NCI-H146 (cell line): ENCODE data around the gene PNLDC1.
"Not testable (repeated sequence)": the region's sequence is repeated elsewhere in the genome, so short reads cannot be mapped to it uniquely, and the experiment has no call there.

ENCODE experiments used
- DNase-seq: peaks from one replicate; lab custom pipeline; 2025; lab: John Stamatoyannopoulos, UW

The PNLDC1 gene

DNA sequence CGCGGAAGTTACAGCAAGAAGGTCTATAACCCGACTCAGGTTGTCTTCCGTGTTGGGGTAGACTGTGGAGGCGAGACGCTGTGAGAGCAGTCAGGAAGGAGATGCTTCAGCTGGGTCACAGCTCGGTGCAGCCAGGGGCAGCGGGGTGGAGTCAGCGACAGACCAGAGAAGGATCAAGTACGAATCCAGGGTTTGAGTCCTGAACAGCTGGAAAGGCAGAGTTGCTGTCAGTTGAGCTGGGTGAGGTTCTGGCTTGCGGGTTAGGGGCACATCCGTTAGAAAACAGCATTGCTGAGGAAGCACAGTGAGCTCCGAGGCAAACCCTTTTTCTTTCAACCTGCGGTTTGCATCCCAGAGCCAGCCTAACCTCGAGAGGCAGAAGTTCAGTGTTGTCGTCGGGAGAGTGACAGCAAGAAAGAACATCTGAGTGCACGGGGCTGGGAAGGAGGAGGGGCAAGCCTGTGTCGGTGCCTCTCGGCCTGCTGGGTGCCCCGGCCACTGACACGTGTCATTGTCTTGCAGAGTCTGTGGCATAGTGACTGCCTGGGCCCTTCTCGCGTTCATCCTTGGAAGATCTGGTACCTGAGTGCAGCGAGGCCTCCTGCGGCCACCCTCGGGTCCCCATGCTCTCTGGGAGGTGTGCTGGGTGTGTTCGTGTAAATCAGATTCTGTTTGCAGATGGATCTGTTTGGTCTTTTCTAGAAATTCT, 20.0 kb downstream of the PNLDC1 start:
- peak; percentile 35 for DNase-seq

DNA sequence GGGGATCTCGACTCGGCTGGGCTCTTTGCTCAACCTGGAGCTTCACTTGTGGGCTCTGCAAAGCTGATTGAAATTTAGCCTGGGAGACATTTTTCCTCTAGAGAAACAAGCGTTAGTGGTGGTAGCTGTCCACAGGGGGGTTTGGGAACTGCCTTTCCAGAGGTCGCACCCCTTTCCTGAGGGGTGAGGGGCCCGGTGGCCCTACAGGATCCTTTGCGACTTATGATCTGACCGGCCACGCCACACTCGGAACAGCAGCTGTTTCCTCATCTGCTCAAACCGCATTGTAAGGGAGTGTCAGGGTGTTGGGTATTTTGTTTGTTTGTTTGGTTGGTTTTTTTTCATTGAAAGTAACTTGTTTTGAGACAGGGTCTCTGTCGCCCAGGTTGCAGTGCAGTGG, 21.0 kb downstream of the PNLDC1 start:
- no peak for DNase-seq

GRCh38 chr6:159821726-159822125, 21.6 kb downstream of the PNLDC1 start:
- no peak for DNase-seq

- no peak for DNase-seq
Observed at GRCh38 chr6:159823953-159824352, 23.9 kb downstream of the PNLDC1 start.

DNA sequence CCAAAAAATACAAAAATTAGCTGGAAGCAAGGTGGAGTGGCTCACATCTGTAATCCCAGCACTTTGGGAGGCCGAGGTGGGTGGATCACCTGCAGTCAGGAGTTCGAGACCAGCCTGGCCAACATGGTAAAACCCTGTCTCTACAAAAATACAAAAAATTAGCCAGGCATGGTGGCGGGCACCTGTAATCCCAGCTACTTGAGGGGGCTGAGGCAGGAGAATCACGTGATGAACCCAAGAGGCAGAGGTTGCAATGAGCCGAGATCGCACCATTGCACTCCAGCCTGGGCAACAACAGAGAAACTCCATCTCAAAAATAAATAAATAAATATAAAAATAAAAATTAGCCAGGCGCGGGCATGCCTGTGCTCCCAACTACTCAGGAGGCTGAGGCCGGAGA, 24.6 kb downstream of the PNLDC1 start:
- not testable (repeated sequence) for DNase-seq

DNA sequence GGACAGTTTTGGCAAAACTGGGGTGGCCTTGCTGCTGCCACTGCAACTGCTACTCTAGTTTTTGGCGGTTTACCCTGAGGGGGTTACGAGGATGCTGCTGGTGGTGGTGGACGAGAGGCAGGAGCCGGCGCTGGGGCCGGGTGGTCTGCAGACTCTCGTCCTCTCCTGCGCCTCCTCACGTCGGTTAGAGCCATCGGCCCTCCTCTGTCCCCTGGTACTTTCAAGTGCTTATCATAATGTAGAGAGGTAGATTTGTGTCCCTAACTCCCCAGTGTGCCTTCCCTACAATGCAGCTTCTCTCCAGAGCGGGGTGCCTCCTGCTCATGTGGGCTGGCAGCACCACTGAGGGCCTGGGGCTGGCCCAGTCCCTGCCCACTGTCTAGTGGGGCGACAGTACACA, 25.9 kb downstream of the PNLDC1 start:
- DNase-seq: no peak

DNA sequence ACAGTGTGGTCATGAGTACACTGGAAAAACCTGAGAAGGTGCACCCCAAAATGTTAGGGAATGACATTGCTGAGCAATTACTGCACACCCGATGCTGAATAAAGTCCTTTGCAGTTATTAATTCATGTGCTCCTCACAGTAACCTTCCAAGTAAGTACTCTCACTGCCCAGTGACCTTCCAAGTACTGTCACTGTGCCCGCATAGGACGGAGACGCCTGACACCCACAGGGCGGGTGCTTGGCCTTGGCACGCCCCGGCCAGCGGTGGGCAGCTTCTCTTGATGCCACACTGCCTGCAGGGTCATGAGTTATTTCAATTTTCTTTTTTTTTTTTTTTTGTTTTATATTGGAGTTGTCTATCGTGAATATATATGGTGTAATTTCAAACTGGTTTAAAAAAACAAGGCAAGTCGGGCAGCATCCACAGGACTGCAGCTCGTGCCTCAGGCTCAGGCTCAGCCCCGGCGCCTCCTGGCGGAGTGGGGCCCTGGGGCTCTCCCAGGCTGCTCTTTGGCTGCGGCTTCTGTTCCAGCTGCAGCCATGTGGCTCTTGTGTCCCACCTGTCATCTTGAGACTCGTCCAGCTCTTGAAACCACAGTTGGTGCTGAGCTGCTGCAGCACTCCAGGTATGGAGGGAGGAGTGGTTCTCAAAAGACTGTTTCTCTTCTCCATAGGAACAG, 27.0 kb downstream of the PNLDC1 start:
- DNase-seq: no peak

- no peak for DNase-seq
Observed at GRCh38 chr6:159828074-159828473, 28.0 kb downstream of the PNLDC1 start.

DNA sequence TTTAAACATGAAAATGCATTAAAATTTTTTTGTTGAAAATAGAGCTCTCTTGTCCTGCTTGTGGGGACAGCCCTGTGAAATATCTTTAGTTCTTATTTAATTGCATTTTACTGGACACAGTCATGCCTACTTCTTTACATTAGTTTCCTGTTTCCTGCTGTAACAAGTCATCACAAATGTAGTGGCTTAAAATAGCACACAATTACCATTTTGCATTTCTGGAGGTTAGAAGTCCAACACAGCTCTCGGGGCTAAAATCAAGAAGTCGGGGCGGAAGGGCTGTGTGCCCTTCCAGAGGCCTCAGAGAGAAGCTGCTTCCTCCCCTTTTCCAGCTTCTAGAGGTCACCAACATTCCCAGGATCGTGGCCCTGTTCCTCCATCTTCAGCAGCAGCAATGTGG, 29.4 kb downstream of the PNLDC1 start:
- no peak for DNase-seq

DNA sequence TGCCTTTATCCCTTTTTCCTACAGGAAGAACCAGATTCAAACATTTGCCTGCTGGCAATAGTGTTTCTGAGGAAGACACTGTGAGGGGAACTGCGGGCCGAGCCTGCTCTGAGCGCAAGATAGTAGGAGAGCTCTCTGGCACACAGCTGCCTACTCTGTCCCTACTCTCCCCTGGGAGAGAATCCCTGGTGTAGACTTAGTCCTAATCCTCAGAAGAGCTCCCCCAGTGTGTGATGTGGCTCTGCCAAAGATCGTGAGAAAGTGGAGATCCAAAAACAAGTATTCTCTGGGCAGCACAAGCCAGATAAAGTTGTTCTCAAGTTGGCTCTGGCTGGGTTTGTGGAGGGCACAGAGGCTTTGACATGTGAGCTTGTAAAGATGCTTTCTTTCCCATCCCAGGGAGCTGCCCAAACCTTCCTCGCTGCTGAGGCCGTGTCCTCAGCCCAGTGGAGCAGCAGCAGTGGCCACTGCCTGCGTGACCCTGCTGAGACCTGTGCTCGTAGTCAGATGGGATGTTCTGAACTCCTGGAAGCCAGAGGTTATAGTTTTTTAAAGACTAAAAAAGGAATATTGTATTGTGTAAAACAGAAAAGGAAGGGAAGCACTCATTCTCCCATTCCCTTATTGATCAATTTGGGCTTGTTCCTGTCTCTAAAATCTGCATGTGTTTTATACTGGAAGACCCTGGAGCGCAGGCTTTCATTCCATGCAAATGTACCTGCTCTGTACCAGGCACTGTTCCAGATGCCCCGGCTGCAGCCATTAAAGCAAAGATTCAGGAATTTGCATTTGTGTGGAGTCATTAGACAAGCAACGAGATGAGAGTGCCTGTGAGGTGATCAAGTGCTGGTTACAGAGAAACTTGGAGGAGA, 30.7 kb downstream of the PNLDC1 start:
- DNase-seq: no peak

DNA sequence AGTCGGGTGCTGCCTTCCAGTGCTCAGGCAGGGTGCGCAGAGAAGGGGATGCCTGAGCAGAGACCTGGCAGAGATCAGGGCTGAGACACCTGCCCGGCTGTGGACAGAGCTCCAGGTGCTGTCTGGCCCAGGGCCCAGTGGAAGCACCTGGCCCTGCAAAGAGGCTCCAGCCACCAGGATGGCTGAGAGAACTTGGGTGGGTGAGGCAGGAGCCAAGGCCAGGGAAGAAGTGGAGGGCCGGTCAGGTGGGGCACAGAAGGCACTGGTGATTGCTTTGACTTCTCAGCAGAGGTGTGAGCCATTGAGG, 31.2 kb downstream of the PNLDC1 start:
- peak; percentile 36 for DNase-seq

DNA sequence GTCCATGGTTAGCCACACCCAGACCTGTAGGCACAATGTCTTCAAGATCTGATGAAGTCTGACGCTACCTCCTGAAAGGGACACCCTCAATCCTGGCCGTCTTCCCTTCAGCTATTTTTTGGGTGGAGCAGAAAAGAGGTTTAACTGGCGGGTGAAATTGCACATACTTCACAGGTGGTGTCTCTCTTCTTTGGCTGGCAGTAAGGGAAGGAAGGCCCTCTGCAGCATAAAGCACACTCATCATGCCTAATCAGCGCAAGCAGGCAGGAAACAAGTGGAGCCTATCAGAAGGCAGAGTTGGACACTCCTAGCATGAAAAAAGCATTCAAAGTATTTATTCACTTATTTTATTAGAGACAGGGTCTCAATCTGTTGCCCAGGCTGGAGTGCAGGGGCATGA, 32.9 kb downstream of the PNLDC1 start:
- no peak for DNase-seq

GRCh38 chr6:159833556-159833955, 33.5 kb downstream of the PNLDC1 start:
- no peak for DNase-seq

GRCh38 chr6:159833997-159834603, 34.0 kb downstream of the PNLDC1 start:
- no peak for DNase-seq

DNA sequence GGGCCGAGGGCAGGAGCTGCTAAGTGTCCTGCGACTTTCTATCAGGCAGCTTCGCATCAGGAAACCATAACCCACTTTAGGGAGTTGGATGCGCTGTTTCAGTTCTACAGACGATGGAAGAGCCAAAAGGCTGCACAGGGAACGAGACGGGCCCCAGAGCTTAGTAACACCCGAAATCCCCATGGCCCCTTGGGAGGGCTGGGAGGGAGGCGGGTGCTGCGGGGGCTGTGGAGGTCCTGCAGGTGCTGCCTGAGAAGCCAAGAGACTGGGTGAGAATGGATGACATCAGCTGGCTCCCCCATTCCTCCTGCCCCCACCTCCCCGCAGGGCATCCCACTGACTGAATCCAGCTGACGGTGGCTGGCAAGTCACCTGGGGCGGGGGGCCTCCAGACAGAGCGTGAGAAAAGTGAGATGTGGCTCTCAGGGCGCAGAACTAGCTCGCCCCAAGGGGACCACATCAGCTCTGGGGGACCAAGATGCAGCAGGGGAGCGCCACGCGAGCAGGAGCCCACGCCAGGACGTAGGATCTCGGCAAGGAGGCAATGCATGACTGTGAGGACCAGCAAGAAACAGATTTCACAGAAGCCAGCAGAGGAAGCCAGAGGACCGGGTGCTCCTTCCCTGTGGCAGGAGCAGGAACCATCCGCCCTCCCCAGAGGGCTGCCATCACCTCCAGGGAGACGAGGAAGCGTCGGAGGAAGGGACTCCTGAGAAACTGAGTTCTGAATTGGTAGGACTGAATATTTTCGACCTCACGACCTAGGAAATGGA, 36.8 kb downstream of the PNLDC1 start:
- no peak for DNase-seq

DNA sequence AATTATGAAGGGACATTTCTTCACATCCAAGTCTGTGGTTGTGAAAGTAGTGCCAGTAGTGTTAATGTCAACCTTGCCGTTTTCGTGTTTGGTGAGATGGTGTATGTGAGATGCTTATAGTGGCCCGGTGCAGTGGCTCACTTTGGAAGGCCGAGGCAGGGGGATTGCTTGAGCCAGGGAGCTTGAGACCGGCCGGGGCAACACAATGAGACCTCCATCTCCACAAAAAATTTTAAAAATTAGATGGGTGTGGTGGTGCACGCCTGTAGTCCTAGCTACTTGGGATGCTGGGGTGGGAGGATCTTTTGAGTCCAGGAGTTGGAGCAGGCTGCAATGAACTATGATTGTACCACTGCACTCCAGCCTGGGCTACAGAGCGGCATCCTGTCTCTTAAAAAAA, 37.4 kb downstream of the PNLDC1 start:
- DNase-seq: no peak

DNA sequence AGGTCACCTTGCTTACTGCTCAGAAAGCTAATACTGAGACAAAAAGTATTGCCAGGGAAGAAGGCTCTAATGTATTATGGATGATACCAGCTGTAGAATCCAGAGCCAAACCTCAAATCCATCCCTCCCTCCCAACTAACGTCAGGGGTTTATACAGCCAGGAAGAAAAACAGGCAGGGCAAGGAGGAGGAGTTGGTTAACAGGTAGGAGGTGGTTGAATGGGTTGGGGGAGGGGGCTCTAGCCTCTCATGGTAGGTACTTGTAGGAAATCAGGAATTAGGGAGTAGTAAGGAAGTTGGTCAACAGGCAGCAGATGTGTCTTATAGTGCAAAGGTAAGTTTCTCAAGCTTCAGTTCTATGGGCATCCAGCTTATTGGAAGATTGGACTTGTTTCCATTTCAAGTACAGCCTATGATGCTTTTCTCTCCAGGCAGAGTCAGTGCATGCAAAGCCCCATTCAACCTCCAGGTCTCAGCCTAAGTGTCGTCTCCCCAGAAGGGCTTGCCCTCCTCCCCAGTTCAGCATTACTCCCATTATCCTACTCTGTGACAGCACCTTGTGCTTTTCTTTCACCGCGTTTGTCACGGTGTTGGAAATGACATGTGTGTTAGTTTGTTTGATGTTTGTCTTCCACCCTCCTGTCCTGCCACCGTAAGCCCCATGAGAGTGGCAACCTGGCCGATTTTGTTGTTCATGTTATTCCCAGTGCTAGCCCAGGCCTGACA, 38.1 kb downstream of the PNLDC1 start:
- DNase-seq: no peak

- DNase-seq: no peak
Observed at GRCh38 chr6:159842035-159842434, 42.0 kb downstream of the PNLDC1 start.

DNA sequence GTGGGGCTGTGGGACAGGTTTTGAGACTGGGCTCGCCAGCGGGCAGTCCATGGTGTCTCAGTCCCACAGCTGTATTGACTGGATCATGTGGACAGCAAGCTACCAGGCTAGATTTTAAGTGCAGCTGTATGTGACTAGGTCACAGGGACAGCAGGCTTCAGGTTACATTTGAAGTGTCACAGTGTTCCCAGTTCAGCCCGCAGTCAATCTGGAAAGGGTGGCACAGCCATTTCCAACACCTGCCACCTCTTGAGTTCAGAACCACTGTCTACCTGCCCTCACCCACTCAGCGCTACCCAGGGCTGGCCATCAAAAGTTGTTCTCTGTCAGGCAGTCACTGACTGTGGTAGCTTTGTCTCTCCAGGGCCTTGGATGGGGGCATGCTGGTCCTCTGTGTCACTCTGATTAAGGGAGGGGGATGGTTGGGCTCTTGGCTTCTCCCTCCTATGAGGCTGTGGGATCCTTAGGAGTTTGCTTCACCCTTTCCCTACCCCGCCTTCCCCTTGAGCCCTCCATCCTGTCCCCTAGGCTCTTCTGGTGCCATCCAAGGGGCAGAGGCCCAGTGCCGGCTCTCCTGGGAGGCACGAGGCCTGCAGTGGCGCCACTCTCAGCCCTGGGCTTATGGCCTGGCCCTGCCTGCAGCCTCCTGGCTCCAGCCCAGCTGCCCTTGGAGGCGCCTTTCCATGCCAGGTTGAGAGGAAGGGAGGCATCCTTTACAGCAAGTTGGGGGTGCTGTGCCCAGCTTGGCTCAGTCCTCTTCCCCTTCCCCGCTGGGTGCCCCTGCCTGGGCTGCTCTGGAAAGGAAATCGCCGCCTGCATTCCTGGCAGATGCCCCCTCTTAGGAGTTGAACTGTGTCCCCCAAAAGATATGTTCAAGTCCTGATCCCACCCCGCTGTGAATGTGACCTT, 44.9 kb downstream of the PNLDC1 start:
- DNase-seq: no peak

GRCh38 chr6:159848552-159848951, 48.5 kb downstream of the PNLDC1 start:
- DNase-seq: not testable (repeated sequence)
